Prostate gland (tissue), 2 donors: ENCODE data around the gene LBP.
"Not testable (repeated sequence)": the region's sequence is repeated elsewhere in the genome, so short reads cannot be mapped to it uniquely, and the experiment has no call there.

Source experiments
- POLR2AphosphoS5 ChIP-seq: sonication (generic); formaldehyde crosslinking; IDR thresholded peaks from one replicate; pipeline ENCODE4 v1.6.1; 2017; ENCODE audit warnings: antibody characterized with exemption
- TF ChIP-seq, protein P1 (sequence below), 4 experiments: fragments of 200-600 bp in 2 of 4; fragments of 450-650 bp in 2 of 4; sonication (generic) in 2 of 4; IDR thresholded peaks; 1 replicate in 3 of 4; 2 replicates in 1 of 4; pipeline ENCODE4 v1.5.1; 2016 to 2019; ENCODE audit warnings: antibody characterized with exemption in 4 of 4, mild to moderate bottlenecking in 2 of 4, moderate library complexity in 2 of 4

DNA sequence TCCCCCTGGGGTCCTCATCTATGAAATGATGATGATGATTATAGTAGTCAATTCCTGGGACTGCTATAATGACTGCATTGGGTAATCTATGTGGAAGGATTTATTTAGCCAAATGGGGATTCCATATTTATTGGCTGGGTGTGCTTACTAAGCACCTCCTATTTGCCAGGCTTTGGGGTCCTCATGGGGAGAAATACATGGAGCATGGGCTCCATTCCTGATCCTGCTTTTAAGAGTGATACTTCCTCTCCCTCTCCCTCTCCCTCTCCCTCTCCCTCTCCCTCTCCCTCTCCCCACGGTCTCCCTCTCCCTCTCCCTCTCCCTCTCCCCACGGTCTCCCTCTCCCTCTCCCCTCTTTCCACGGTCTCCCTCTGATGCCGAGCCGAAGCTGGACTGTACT, 31.6 kb downstream of the LBP start:
- TF ChIP-seq, protein P1, sequence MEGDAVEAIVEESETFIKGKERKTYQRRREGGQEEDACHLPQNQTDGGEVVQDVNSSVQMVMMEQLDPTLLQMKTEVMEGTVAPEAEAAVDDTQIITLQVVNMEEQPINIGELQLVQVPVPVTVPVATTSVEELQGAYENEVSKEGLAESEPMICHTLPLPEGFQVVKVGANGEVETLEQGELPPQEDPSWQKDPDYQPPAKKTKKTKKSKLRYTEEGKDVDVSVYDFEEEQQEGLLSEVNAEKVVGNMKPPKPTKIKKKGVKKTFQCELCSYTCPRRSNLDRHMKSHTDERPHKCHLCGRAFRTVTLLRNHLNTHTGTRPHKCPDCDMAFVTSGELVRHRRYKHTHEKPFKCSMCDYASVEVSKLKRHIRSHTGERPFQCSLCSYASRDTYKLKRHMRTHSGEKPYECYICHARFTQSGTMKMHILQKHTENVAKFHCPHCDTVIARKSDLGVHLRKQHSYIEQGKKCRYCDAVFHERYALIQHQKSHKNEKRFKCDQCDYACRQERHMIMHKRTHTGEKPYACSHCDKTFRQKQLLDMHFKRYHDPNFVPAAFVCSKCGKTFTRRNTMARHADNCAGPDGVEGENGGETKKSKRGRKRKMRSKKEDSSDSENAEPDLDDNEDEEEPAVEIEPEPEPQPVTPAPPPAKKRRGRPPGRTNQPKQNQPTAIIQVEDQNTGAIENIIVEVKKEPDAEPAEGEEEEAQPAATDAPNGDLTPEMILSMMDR (IDR thresholded peaks at IDR 0.05), result not testable (repeated sequence)
- not testable (repeated sequence) for TF ChIP-seq POLR2AphosphoS5
